Mucosa of stomach (tissue), 1 donor: ENCODE results near the gene CD28.

Source experiments
- H3K27me3 ChIP-seq: one replicate; pipeline ENCODE4 v1.7.0; 2013; ENCODE audit warnings: mild to moderate bottlenecking, low read length; ENCODE audit not compliant: control insufficient read depth, insufficient read depth
- H3K36me3 ChIP-seq: one replicate; pipeline ENCODE4 v1.7.0; 2013; ENCODE audit warnings: low read length; ENCODE audit not compliant: control insufficient read depth, insufficient read depth
- H3K4me1 ChIP-seq: one replicate; pipeline ENCODE4 v1.7.0; 2013; ENCODE audit warnings: mild to moderate bottlenecking, low read length; ENCODE audit not compliant: control insufficient read depth, insufficient read depth
- H3K4me3 ChIP-seq: one replicate; pipeline ENCODE4 v1.7.0; 2013; ENCODE audit warnings: low read length
- H3K9ac ChIP-seq: one replicate; pipeline ENCODE4 v1.7.0; 2013; ENCODE audit warnings: mild to moderate bottlenecking, low read length, moderate library complexity
- H3K9me3 ChIP-seq: one replicate; pipeline ENCODE4 v1.7.0; 2013; ENCODE audit warnings: mild to moderate bottlenecking, low read length, moderate library complexity; ENCODE audit not compliant: control insufficient read depth
- donor health status: Pancreatic carcinoma.

The CD28 gene

GRCh38 chr2:203739351-203739750 lies 32.9 kb downstream of the CD28 start:
- Histone ChIP-seq H3K9ac (no peak overlapping the region), H3K36me3 (no peaks in the 10 kb centered on the region), H3K9me3 (no peaks in the 10 kb centered on the region), H3K4me3 (no peak overlapping the region), H3K27me3 (no peaks in the 10 kb centered on the region), H3K4me1 (no peaks in the 10 kb centered on the region)

DNA sequence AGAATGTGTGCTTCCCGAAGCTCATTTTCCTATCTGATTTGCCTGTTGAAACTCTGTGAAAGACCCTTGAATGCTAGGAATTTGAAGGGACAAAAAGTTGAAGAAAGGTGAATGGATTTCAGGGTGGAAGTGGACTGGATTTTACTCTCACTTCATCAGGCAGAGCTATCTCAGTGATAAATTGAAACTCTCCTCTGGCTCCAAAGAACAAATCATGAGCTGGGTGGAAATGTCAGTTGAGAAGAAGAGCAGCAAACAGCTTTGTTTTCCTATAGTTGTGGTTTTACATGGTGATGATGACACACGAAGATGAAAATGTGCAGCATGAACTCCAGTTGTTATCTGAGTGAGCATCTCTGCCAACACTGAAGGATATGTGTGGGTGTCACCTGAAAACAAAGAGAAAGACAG lies 34.4 kb downstream of the CD28 start:
- H3K9me3 ChIP-seq, result no peaks in the 10 kb centered on the region
- no peaks in the 10 kb centered on the region for H3K27me3 ChIP-seq
- no peak overlapping the region for H3K9ac ChIP-seq
- no peaks in the 10 kb centered on the region for H3K36me3 ChIP-seq
- H3K4me1 ChIP-seq, result no peaks in the 10 kb centered on the region
- no peak overlapping the region for H3K4me3 ChIP-seq

- no peaks in the 10 kb centered on the region for H3K9me3 ChIP-seq
- H3K4me1 ChIP-seq, result no peaks in the 10 kb centered on the region
- H3K36me3 ChIP-seq, result no peaks in the 10 kb centered on the region
- no peak overlapping the region for H3K4me3 ChIP-seq
- no peaks in the 10 kb centered on the region for H3K27me3 ChIP-seq
- H3K9ac ChIP-seq, result no peak overlapping the region
Observed at GRCh38 chr2:203741566-203741965, 35.1 kb downstream of the CD28 start.

- Histone ChIP-seq H3K9ac (no peak overlapping the region), H3K27me3 (no peaks in the 10 kb centered on the region), H3K9me3 (no peaks in the 10 kb centered on the region), H3K4me3 (no peak overlapping the region), H3K4me1 (no peaks in the 10 kb centered on the region), H3K36me3 (no peaks in the 10 kb centered on the region)
Observed at GRCh38 chr2:203743441-203743981, 37.1 kb downstream of the CD28 start.

DNA sequence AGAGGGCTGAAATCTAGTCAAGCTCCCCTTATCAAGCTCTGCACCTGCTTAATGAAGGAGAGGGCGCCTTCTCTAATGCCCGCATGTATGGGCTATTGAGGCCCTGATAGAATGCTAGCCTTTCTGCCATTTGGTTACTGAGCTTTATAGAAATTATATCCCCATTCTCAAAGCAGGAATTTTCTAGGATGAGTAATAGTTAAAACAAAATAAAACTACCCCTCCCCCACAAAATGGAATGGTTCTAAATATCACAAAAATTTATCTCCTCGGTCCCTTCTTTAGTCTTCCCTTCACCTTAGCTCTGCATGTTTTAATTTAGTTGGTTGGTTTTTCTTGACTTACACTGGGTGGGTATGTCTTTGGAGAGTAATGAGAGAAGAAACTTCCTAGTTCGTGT lies 37.7 kb downstream of the CD28 start:
- H3K27me3 ChIP-seq, result no peaks in the 10 kb centered on the region
- no peak overlapping the region for H3K4me3 ChIP-seq
- H3K9ac ChIP-seq, result no peak overlapping the region
- no peaks in the 10 kb centered on the region for H3K4me1 ChIP-seq
- H3K9me3 ChIP-seq, result no peaks in the 10 kb centered on the region
- H3K36me3 ChIP-seq, result no peaks in the 10 kb centered on the region

DNA sequence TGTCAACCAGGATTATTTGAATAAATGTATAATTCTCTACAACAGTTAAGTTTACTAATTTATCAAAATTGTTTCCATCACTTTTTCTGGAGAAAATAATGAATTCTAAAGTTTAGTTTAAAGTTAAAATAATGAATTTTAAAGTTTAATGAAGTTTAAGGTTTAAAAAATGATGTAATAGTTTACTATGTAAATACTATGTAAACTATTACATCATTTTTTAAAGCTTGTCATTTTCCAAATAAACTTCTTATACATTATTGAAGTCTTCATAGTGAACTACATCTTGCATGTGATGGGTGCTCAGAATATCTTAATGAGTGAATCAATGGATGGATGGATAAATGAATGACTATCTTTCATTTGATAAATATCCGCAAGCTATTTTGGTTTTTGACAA lies 38.8 kb downstream of the CD28 start:
- Histone ChIP-seq H3K9me3 (no peaks in the 10 kb centered on the region), H3K36me3 (no peaks in the 10 kb centered on the region), H3K9ac (no peak overlapping the region), H3K27me3 (no peaks in the 10 kb centered on the region), H3K4me3 (no peak overlapping the region), H3K4me1 (no peaks in the 10 kb centered on the region)

DNA sequence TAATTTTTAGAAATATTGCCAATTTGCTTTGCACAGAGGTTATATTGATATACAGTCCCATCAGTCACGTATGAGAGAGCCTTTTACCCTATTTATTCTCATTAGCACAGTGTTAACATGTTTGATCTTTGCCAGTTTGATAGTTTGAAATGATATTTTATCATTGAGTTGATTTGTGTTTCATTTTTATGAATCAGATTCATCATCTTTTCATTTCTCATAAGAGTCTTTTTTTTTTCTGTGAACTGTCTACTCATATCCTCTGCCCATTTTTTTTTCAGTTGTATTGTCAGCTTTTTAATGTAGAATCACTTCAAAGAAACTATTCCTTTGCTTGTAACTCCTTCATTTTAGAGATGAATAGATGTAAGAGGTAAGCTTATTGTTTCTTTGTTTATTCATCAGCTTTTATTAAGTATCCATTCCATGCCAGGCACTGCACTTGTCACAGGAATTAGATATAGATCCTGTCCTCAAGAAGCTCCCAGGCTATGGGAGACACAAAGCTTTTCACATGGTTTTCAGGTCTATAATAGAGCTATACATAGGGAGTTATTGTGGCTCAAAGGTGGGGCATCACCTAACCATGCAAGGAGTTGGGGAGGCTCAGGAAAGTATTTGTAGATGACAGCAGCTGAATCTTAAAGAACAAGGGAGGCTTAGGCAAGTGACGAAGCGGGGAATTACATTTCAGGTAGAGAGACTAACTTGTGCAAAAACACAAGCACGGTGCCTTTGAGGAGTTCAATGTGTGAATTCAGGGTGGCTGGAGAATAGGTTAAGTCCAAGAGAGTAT lies 42.1 kb downstream of the CD28 start:
- no peak overlapping the region for H3K9ac ChIP-seq
- H3K36me3 ChIP-seq, result no peaks in the 10 kb centered on the region
- H3K4me1 ChIP-seq, result no peaks in the 10 kb centered on the region
- H3K27me3 ChIP-seq, result no peaks in the 10 kb centered on the region
- H3K4me3 ChIP-seq, result no peak overlapping the region
- H3K9me3 ChIP-seq, result no peaks in the 10 kb centered on the region

DNA sequence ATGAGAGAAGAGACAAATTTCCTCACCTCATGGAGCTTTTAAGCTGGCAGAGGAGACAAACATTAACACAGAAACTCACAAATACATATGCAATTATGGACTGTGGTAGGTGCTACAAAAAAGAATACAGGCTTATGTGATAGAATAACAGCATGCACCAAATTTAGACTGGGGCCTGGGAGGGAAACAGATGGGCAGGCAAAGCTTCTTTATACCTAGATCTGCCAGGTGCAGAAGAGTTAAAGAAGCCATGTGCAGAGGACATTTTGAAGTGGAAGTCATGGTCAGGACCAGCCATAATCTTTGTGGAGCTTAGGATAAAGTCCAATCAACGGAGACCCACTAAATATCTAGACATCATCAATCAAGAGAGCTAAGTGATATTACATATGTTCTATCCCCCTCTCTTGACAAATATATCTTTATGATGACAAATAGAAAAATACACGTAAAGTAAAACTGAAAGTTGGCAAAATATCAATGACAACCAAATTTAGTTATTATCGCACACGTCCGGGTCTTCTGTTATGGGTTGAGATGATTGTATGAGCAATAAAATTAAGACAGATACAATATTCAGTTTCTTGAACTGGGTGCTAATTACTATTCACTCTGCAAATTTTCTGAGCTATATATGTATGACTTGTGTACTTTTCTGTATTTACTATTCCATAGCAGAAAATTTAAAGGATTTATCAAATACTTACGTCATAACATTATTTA lies 44.1 kb downstream of the CD28 start:
- Histone ChIP-seq H3K4me1 (no peaks in the 10 kb centered on the region), H3K4me3 (no peak overlapping the region), H3K36me3 (no peaks in the 10 kb centered on the region), H3K9me3 (no peaks in the 10 kb centered on the region), H3K9ac (no peak overlapping the region), H3K27me3 (no peaks in the 10 kb centered on the region)

- Histone ChIP-seq H3K9me3 (no peaks in the 10 kb centered on the region), H3K36me3 (no peaks in the 10 kb centered on the region), H3K4me1 (no peaks in the 10 kb centered on the region), H3K27me3 (no peaks in the 10 kb centered on the region), H3K4me3 (no peak overlapping the region), H3K9ac (no peak overlapping the region)
Observed at GRCh38 chr2:203751685-203752271, 45.3 kb downstream of the CD28 start.

- Histone ChIP-seq H3K9me3 (no peaks in the 10 kb centered on the region), H3K4me1 (peaks cover 20% of the 10 kb centered on the region), H3K4me3 (no peak overlapping the region), H3K9ac (no peak overlapping the region), H3K36me3 (no peaks in the 10 kb centered on the region), H3K27me3 (no peaks in the 10 kb centered on the region)
Observed at GRCh38 chr2:203756161-203756560, 49.7 kb downstream of the CD28 start.

DNA sequence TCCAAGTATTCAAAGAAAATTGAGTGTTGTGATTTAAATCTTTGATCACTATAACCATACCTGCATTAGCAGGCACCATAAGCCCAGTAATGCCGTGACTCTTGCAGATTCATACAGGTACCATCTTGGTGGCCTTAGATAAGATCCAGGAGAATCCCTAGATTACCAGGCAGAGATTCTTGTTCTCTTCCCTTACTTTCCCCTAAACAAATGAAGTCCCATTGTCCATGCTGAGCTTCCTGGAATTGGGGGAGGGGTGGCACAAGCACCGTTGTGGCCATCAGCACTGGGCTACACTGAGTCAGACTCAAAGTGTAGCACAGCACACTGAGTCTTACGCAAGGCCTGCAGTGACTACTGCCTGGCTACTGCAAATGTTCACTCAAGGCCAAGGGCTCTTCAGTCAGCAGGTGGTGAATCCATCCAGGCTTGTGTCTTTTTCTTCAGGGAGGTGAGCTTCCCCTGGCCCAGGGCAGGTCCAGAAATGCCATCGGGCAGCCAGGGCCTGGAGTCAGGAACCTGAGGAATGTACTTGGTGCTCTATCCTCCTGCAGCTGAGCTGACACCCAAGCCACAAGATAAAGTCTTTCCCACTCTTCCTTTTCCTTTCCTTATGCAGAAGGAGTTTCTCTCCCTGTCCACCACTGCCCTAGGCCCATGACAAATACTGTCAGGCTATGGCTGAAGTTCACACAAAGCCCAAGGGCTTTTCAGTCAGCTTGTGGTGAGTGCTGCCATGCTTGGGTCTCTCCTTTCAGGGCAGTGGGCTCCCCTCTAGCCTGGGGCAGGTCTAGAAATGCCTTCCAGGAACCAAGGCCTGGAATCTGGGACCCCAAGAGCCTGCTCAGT lies 52.6 kb downstream of the CD28 start:
- Histone ChIP-seq H3K9ac (peak overlapping the region; percentile 31), H3K9me3 (no peaks in the 10 kb centered on the region), H3K36me3 (no peaks in the 10 kb centered on the region), H3K4me3 (peak overlapping the region; percentile 9), H3K27me3 (no peaks in the 10 kb centered on the region), H3K4me1 (peaks cover 20% of the 10 kb centered on the region)
